CD8-positive, alpha-beta memory T cell (primary cell): ENCODE results near the gene SUSD6. TPM values are rescaled to one million over a fixed set of nuclear protein-coding genes. Genes with fewer than 3 reads are reported as not detected.
"Not testable (repeated sequence)": the region's sequence is repeated elsewhere in the genome, so short reads cannot be mapped to it uniquely, and the experiment has no call there.

Source experiments
- CTCF ChIA-PET: fragments of 350-600 bp; sonication (Branson Sonifier 250); formaldehyde crosslinking; loops from one replicate; lab custom pipeline; 2021; ENCODE audit warnings: antibody characterized with exemption; lab: Charles Lee
- POLR2A ChIA-PET: fragments of 350-600 bp; sonication (Branson Sonifier 250); formaldehyde crosslinking; loops from one replicate; lab custom pipeline; 2021; ENCODE audit warnings: antibody characterized with exemption; lab: Charles Lee
- DNase-seq, 5 donors: peaks; one replicate each; pipeline versions ENCODE4 v3.0.0 to v3.0.0-alpha.2; 2020 to 2022; ENCODE audit warnings: mixed read lengths in 1 of 5
- H3K27ac ChIP-seq: one replicate; pipeline ENCODE4 v1.7.0; 2013; ENCODE audit warnings: low read depth, mild to moderate bottlenecking, low read length, moderate library complexity
- H3K27me3 ChIP-seq: 2 replicates; pipeline ENCODE4 v1.7.0; 2013; ENCODE audit warnings: low read length, mild to moderate bottlenecking; ENCODE audit not compliant: insufficient read depth, poor library complexity, severe bottlenecking
- H3K36me3 ChIP-seq: 2 replicates; pipeline ENCODE4 v1.7.0; 2013; ENCODE audit warnings: mild to moderate bottlenecking, low read length, moderate library complexity; ENCODE audit not compliant: insufficient read depth
- H3K4me1 ChIP-seq: 2 replicates; pipeline ENCODE4 v1.7.0; 2013; ENCODE audit warnings: mild to moderate bottlenecking, low read length, moderate library complexity; ENCODE audit not compliant: insufficient read depth
- H3K4me3 ChIP-seq: 2 replicates; pipeline ENCODE4 v1.7.0; 2013; ENCODE audit warnings: mild to moderate bottlenecking, low read length
- H3K9me3 ChIP-seq: 2 replicates; pipeline ENCODE4 v1.7.0; 2013; ENCODE audit warnings: mild to moderate bottlenecking, low read length
- H3K27ac Mint-ChIP-seq, 8 donors: one replicate each; pipeline ENCODE4 v1.8.0; 2020 to 2021; ENCODE audit warnings: mixed read lengths in 8 of 8, mild to moderate bottlenecking in 6 of 8, inconsistent platforms in 3 of 8, moderate library complexity in 3 of 8
- H3K27me3 Mint-ChIP-seq, 2 donors: one replicate each; pipeline ENCODE4 v1.8.0; 2020 to 2021; ENCODE audit warnings: mixed read lengths in 2 of 2, mild to moderate bottlenecking in 1 of 2, moderate library complexity in 1 of 2
- H3K36me3 Mint-ChIP-seq, 3 donors: one replicate each; pipeline ENCODE4 v1.8.0; 2020 to 2021; ENCODE audit warnings: mixed read lengths in 3 of 3, inconsistent platforms in 1 of 3, mild to moderate bottlenecking in 1 of 3
- H3K4me1 Mint-ChIP-seq, 3 donors: one replicate each; pipeline ENCODE4 v1.8.0; 2020 to 2021; ENCODE audit warnings: mixed read lengths in 3 of 3, inconsistent platforms in 1 of 3, mild to moderate bottlenecking in 1 of 3
- H3K4me3 Mint-ChIP-seq, 7 donors: one replicate each; pipeline ENCODE4 v1.8.0; 2020 to 2021; ENCODE audit warnings: mixed read lengths in 7 of 7, mild to moderate bottlenecking in 6 of 7, moderate library complexity in 4 of 7, inconsistent platforms in 2 of 7
- H3K9me3 Mint-ChIP-seq, 5 donors: one replicate each; pipeline ENCODE4 v1.8.0; 2020 to 2022; ENCODE audit warnings: mixed read lengths in 5 of 5, mild to moderate bottlenecking in 3 of 5, moderate library complexity in 2 of 5, inconsistent platforms in 1 of 5
- polyA plus RNA-seq: library from polyadenylated mRNA; unstranded; fragments of 300-500 nt; fragmentation: Illumina TruSeq; gene quantifications from one replicate; pipeline ENCODE4 v1.2.3, GENCODE V29; 2021
- total RNA-seq, 2 experiments: library from RNA; stranded (reverse); gene quantifications; one replicate each; pipeline ENCODE4 v1.2.3, GENCODE V29; 2021

Gene SUSD6
- total and polyA plus RNA-seq, 3 experiments from 2014 or later, result 9.3 to 53.9 (median 51.4) TPM

DNA sequence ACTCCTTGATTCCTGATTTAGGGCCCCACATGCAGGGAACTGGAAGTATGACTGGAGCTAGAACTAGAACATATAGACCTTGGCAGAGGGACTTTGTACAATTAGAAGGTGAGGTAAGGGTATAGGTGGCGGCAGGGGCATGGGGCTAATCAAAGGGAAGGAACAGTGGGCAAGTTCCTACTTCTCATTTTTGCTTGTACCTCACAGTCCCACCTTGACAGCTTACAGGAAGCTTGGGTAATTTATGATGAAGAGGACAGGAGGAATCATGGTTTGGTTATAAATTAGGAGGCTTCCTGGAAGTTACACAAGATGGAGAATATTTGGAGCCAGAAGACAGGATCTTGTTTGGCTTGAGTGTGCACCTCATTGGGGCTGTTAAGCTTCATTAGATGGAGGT is 33.4 kb downstream of the SUSD6 start:
- Histone ChIP-seq H3K4me3 (no peak overlapping the region), H3K9me3 (peaks cover 4% of the 10 kb centered on the region), H3K27ac (no peak overlapping the region), H3K36me3 (no peaks in the 10 kb centered on the region), H3K4me1 (peaks cover 55% of the 10 kb centered on the region), H3K27me3 (no peaks in the 10 kb centered on the region)
- no peak overlapping the region for H3K4me3 Mint-ChIP-seq
- CTCF ChIA-PET, result interaction anchor here (1.2 to 1.7 kb wide), 2 partner anchors 25 to 32 kb away, joined by 3 to 6 read pairs; no protein-coding TSS in a partner anchor
- POLR2A ChIA-PET, result interaction anchor here (1.1 kb wide), 1 partner anchor 14 kb away, joined by 4 read pairs; no protein-coding TSS in a partner anchor
- DNase-seq, result no peak
- peak overlapping the region in 4 of 8 donors; percentile 19 to 48 (median 42) for H3K27ac Mint-ChIP-seq
- no peaks in the 10 kb centered on the region for H3K27me3 Mint-ChIP-seq
- H3K4me1 Mint-ChIP-seq, result peaks cover 74 to 91% (median 88%) of the 10 kb centered on the region in 3 donors
- peaks cover 0 to 17% (median 9%) of the 10 kb centered on the region in 5 donors for H3K9me3 Mint-ChIP-seq
- peaks cover 25 to 31% (median 30%) of the 10 kb centered on the region in 3 donors for H3K36me3 Mint-ChIP-seq

DNA sequence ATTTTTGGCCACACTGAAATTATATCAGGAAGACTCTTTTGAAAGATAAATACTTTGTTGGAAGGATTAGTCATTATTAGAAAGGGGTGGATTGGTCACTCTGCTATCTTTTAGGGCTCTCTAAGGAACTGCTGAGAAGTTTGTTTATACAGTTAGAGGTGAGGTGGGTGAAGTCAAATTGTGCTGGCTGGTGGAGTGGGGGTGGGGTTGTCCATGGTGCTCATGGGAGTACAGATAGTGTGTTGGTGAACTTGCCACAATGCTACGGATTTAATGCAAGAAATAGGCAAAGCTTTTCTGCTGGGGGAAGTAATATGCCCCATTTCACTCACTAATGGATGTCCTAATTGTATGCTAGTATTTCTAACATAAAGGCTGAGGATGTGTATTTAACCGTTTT is 35.8 kb downstream of the SUSD6 start:
- Mint-ChIP-seq H3K4me1 (peaks cover 82 to 95% (median 95%) of the 10 kb centered on the region in 3 donors), H3K36me3 (peaks cover 18 to 20% (median 19%) of the 10 kb centered on the region in 3 donors), H3K27ac (peak overlapping the region in 1 of 8 donors; percentile 7), H3K9me3 (peaks cover 0 to 6% (median 1%) of the 10 kb centered on the region in 5 donors), H3K27me3 (no peaks in the 10 kb centered on the region), H3K4me3 (no peak overlapping the region)
- CTCF ChIA-PET, result no interaction called here
- no peak for DNase-seq
- no peak overlapping the region for H3K27ac ChIP-seq
- peaks cover 75% of the 10 kb centered on the region for H3K4me1 ChIP-seq
- POLR2A ChIA-PET, result no interaction called here
- no peak overlapping the region for H3K4me3 ChIP-seq
- peaks cover 1% of the 10 kb centered on the region for H3K9me3 ChIP-seq
- H3K27me3 ChIP-seq, result no peaks in the 10 kb centered on the region
- no peaks in the 10 kb centered on the region for H3K36me3 ChIP-seq

DNA sequence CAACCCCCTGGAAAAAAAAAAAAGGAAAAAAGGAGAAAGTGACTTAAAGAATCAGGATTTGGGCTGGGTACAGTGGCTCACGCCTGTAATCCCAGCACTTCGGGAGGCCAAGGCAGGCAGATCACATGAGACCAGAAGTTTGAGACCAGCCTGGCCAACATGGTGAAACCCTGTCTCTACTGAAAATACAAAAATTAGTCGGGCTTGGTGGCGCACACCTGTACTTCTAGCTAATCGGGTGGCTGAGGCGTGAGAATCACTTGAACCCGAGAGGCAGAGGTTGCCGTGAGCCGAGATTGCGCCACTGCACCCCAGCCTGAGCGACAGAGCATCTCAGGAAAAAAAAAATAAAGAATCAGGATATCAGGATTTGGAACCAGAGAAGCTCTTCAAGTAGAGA is 36.2 kb downstream of the SUSD6 start:
- H3K4me3 Mint-ChIP-seq, H3K9me3 Mint-ChIP-seq, H3K27ac ChIP-seq, H3K4me3 ChIP-seq, H3K9me3 ChIP-seq, H3K36me3 ChIP-seq, H3K27me3 ChIP-seq, DNase-seq, CTCF ChIA-PET, H3K27me3 Mint-ChIP-seq: not testable (repeated sequence)
- POLR2A ChIA-PET, result interaction anchor here (0.6 kb wide), 1 partner anchor 119 kb away, joined by 3 read pairs; the partner anchor contains the start of gene SRSF5
- H3K27ac Mint-ChIP-seq, result peak overlapping the region in 2 of 8 donors; percentile 7 to 60
- peaks cover 81 to 94% (median 94%) of the 10 kb centered on the region in 3 donors for H3K4me1 Mint-ChIP-seq
- H3K4me1 ChIP-seq, result peaks cover 77% of the 10 kb centered on the region
- H3K36me3 Mint-ChIP-seq, result peaks cover 14 to 16% (median 15%) of the 10 kb centered on the region in 3 donors

DNA sequence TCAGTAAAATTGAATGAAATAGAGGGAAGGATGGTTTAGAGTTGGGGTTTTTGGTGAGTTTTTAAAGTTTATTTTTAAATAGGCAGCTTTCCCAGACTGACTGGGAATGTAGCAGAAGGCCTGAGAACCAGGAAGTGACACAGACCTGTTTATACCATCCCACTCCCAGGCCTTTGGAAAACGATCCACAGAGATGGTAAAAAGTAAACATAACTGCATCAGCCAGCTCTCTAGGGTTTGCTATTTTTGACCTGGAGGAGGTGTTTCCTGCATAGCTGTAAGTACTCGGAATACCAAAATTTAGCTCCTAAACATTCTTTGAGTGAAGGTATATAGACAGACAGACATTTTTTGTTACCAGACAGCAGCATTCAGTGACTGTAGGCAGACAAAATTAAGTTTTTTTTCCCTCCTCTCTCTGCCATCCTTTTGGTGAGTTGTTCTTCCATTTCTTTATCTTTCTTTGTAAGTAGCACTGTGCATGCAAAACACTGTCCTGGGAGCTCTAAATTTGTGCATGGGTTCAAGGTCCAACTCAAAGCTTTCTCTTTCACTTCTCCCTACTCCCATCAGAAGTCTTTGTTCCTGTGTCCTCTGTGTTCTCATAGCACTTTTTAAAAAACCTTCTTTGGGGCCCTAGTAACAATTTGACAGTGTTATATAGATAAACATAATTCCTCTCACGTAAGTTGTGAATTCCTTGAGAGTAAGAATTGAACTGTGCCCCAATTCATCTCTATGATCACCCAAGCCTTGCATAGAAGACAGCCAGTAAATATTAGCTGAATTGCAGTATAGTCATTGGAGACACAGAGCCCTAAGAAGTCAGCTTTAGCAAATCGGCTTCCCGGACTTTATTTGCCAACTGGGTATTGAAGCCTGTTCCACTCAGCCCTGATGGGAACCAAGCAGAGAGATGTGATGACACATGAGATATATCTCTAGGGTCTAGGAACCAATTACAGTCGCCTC is 37.4 kb downstream of the SUSD6 start:
- H3K27ac Mint-ChIP-seq, result peak overlapping the region in 3 of 8 donors; percentile 7 to 96 (median 39)

DNA sequence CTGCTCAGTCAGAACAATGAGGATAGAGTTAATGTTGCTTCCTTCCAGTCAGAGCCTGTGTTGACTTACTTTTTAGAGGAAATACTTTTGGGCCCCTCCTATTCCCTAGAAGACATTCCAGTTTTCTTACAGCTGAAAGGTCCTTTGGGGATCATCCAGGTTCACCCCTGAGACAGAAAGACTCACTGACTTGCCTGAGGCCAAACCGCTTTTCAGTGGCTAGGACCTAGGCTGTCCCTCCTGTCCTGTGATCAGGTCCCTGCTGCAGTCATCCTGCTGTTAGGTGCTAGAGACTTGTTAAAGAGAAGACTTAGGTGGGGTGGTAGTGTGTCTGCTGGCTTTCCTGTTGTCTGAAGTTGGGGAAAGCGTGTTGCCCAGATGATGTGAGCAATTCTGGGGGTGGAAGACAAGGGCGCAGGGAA is 39.6 kb downstream of the SUSD6 start:
- Mint-ChIP-seq H3K27ac (peak overlapping the region in 5 of 8 donors; percentile 9 to 74 (median 32)), H3K9me3 (no peaks in the 10 kb centered on the region), H3K4me1 (peaks cover 85 to 95% (median 93%) of the 10 kb centered on the region in 3 donors), H3K36me3 (peaks cover 0 to 14% (median 2%) of the 10 kb centered on the region in 3 donors), H3K4me3 (peak overlapping the region in 4 of 7 donors; percentile 2 to 20 (median 8)), H3K27me3 (no peaks in the 10 kb centered on the region)
- CTCF ChIA-PET, result no interaction called here
- no peak for DNase-seq
- POLR2A ChIA-PET, result no interaction called here
- H3K27me3 ChIP-seq, result no peaks in the 10 kb centered on the region
- no peak overlapping the region for H3K4me3 ChIP-seq
- peaks cover 71% of the 10 kb centered on the region for H3K4me1 ChIP-seq
- H3K9me3 ChIP-seq, result no peaks in the 10 kb centered on the region
- no peaks in the 10 kb centered on the region for H3K36me3 ChIP-seq
- H3K27ac ChIP-seq, result peak overlapping the region; percentile 8

More for the DNA sequence above, 37.4 kb downstream of the SUSD6 start:
- H3K27me3 Mint-ChIP-seq, result no peaks in the 10 kb centered on the region
- H3K4me1 Mint-ChIP-seq, result peaks cover 81 to 94% (median 92%) of the 10 kb centered on the region in 3 donors
- H3K36me3 Mint-ChIP-seq, result peaks cover 3 to 11% (median 9%) of the 10 kb centered on the region in 3 donors
- no peaks in the 10 kb centered on the region for H3K9me3 Mint-ChIP-seq
- Histone ChIP-seq H3K27ac (no peak overlapping the region), H3K36me3 (no peaks in the 10 kb centered on the region), H3K9me3 (no peaks in the 10 kb centered on the region), H3K4me3 (no peak overlapping the region), H3K4me1 (peaks cover 72% of the 10 kb centered on the region), H3K27me3 (no peaks in the 10 kb centered on the region)
- ChIA-PET CTCF (interaction anchor here (0.9 to 1.0 kb wide), 3 partner anchors 18 to 76 kb away, joined by 3 read pairs; partner anchors contain the start of gene CCDC177), POLR2A (interaction anchor here (0.6 kb wide), 1 partner anchor 118 kb away, joined by 3 read pairs; the partner anchor contains the start of gene SRSF5)
- peak overlapping the region in 2 of 7 donors; percentile 2 to 3 for H3K4me3 Mint-ChIP-seq
- no peak for DNase-seq

DNA sequence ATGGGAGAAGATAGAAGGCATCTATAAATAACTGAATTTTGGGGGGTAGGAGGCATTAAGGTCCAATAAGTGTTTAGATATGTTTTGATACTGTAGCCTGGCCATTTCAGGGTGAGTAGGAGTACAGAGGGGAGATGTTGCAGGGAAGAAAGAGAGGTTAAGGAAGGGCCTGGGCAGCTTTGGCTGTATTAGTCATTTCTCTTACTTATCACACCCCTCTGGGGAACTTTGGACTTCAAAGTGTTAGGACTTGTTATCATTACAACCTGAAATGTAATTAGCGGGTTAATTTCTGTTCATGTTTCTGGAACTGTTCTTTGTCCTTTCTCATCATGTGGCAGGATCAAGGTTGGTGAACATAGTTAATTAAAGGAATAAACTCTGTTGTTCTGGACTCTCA is 40.3 kb downstream of the SUSD6 start:
- Histone ChIP-seq H3K27me3 (no peaks in the 10 kb centered on the region), H3K9me3 (no peaks in the 10 kb centered on the region), H3K36me3 (no peaks in the 10 kb centered on the region), H3K27ac (no peak overlapping the region), H3K4me3 (no peak overlapping the region), H3K4me1 (peaks cover 66% of the 10 kb centered on the region)
- Mint-ChIP-seq H3K9me3 (no peaks in the 10 kb centered on the region), H3K4me1 (peaks cover 86 to 96% (median 89%) of the 10 kb centered on the region in 3 donors), H3K36me3 (peaks cover 0 to 11% (median 0%) of the 10 kb centered on the region in 3 donors), H3K4me3 (peak overlapping the region in 1 of 7 donors; percentile 0), H3K27me3 (no peaks in the 10 kb centered on the region), H3K27ac (peak overlapping the region in 7 of 8 donors; percentile 2 to 76 (median 20))
- CTCF ChIA-PET, result no interaction called here
- no peak for DNase-seq
- POLR2A ChIA-PET, result no interaction called here

DNA sequence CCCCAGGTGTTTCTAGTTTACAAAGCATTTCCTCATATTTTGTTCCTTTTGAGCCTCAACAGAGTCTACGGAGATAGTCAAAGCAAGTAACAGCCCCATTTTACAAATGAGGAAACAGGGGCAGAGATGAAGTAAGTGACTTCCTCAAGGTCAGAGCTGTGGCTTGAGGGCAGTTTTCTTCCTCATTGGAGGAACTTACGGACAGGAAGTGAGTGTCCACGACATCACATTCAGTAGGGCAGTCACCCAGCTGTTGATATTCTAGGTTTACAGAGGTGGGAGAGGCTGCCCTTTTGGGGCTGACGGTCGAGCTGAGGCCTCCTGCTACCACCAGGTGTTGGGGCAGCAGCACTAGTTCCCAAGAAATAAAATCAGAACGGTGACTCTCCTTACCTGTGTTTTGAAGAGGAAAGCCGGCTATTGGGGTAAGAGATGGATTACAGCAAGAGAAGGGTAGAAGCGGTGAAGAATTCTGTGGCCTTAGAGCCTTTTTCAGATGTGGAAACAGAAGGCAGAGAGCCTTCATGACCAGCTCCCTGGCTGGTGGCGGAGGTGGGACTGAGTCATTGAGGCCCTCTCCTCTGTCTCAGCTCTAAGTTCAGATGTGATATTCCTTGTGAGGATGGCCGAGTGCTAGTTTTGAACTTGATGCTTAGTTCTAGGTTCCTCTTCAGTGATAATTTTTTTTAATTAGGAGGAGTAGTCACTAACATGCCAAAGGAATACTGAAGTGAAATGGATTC is 41.7 kb downstream of the SUSD6 start:
- POLR2A ChIA-PET, result no interaction called here
- no peak for DNase-seq
- no peaks in the 10 kb centered on the region for H3K36me3 ChIP-seq
- peak overlapping the region in 7 of 8 donors; percentile 41 to 79 (median 59) for H3K27ac Mint-ChIP-seq
- H3K9me3 ChIP-seq, result no peaks in the 10 kb centered on the region
- H3K27ac ChIP-seq, result no peak overlapping the region
- no peaks in the 10 kb centered on the region for H3K27me3 ChIP-seq
- CTCF ChIA-PET, result no interaction called here
- no peaks in the 10 kb centered on the region for H3K27me3 Mint-ChIP-seq
- H3K4me3 ChIP-seq, result no peak overlapping the region
- H3K4me1 Mint-ChIP-seq, result peaks cover 84 to 96% (median 89%) of the 10 kb centered on the region in 3 donors
- H3K36me3 Mint-ChIP-seq, result peaks cover 0 to 18% (median 0%) of the 10 kb centered on the region in 3 donors
- H3K4me3 Mint-ChIP-seq, result peak overlapping the region in 1 of 7 donors; percentile 13
- H3K9me3 Mint-ChIP-seq, result no peaks in the 10 kb centered on the region
- H3K4me1 ChIP-seq, result peaks cover 58% of the 10 kb centered on the region
